ENCODE measurements around the gene FAM200C. TPM values are rescaled to one million over a fixed set of nuclear protein-coding genes. Genes with fewer than 3 reads are reported as not detected.

The FAM200C gene
- total and polyA plus RNA-seq, 2 of the 13 experiments (the other 11 are each of a cell fraction or from before 2014, with no cell fraction given): 3.2 to 4.7 TPM

GRCh38 chr5:160418561-160419457 is 19.0 kb upstream of the FAM200C start, which contains the start of gene SLU7 (continued):
- TF ChIP-seq KMT2B (CRISPR knock-in tag; IDR thresholded peaks at IDR 0.05): peak; percentile 91
- TF ChIP-seq DNMT1 (CRISPR knock-in tag; IDR thresholded peaks at IDR 0.05): no peak
- TF ChIP-seq, protein P1, sequence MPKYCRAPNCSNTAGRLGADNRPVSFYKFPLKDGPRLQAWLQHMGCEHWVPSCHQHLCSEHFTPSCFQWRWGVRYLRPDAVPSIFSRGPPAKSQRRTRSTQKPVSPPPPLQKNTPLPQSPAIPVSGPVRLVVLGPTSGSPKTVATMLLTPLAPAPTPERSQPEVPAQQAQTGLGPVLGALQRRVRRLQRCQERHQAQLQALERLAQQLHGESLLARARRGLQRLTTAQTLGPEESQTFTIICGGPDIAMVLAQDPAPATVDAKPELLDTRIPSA (CRISPR knock-in tag; IDR thresholded peaks at IDR 0.05; ENCODE audit: borderline replicate concordance): no peak
- TF ChIP-seq ZNF10 (CRISPR knock-in tag; IDR thresholded peaks at IDR 0.05; ENCODE audit: borderline replicate concordance, low read depth): no peak
- TF ChIP-seq ZNF253 (CRISPR knock-in tag; IDR thresholded peaks at IDR 0.05; ENCODE audit: borderline replicate concordance): no peak
- TF ChIP-seq TEAD3 (CRISPR knock-in tag; optimal IDR thresholded peaks at IDR 0.05; ENCODE audit: borderline replicate concordance): peak; percentile 32
- no peak for TF ChIP-seq NFIB (CRISPR knock-in tag; IDR thresholded peaks at IDR 0.05; ENCODE audit: borderline replicate concordance)
- no peak for TF ChIP-seq HNRNPH1 (optimal IDR thresholded peaks at IDR 0.05; ENCODE audit: low read depth, low read length)
- TF ChIP-seq FOXA3 (CRISPR knock-in tag; IDR thresholded peaks at IDR 0.05): peak; percentile 33; the same call in 1 of the 2 replicates
- TF ChIP-seq PAX8 (CRISPR knock-in tag; IDR thresholded peaks at IDR 0.05; ENCODE audit: borderline replicate concordance): no peak
- no peak for TF ChIP-seq EEA1 (CRISPR knock-in tag; IDR thresholded peaks at IDR 0.05; ENCODE audit: borderline replicate concordance)
- TF ChIP-seq YEATS2 (CRISPR knock-in tag; IDR thresholded peaks at IDR 0.05; ENCODE audit: borderline replicate concordance): peak; percentile 93
- TF ChIP-seq, protein P2, sequence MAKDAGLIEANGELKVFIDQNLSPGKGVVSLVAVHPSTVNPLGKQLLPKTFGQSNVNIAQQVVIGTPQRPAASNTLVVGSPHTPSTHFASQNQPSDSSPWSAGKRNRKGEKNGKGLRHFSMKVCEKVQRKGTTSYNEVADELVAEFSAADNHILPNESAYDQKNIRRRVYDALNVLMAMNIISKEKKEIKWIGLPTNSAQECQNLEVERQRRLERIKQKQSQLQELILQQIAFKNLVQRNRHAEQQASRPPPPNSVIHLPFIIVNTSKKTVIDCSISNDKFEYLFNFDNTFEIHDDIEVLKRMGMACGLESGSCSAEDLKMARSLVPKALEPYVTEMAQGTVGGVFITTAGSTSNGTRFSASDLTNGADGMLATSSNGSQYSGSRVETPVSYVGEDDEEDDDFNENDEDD (CRISPR knock-in tag; IDR thresholded peaks at IDR 0.05; ENCODE audit: borderline replicate concordance): no peak
- no peak for TF ChIP-seq ZSCAN30 (CRISPR knock-in tag; IDR thresholded peaks at IDR 0.05)
- TF ChIP-seq EP300 (IDR thresholded peaks at IDR 0.05; ENCODE audit: low read depth in 2 of 2, low read length in 2 of 2): no peak
- TF ChIP-seq EP300 (CRISPR knock-in tag; IDR thresholded peaks at IDR 0.05; ENCODE audit: borderline replicate concordance): no peak
- no peak for TF ChIP-seq ZNF24 (IDR thresholded peaks at IDR 0.05)
- TF ChIP-seq RFX3 (CRISPR knock-in tag; IDR thresholded peaks at IDR 0.05): no peak
- TF ChIP-seq HBP1 (CRISPR knock-in tag; IDR thresholded peaks at IDR 0.05; ENCODE audit: low read depth): no peak
- TF ChIP-seq NRL (CRISPR knock-in tag; IDR thresholded peaks at IDR 0.05; ENCODE audit: borderline replicate concordance): peak; percentile 80
- TF ChIP-seq, protein P3, sequence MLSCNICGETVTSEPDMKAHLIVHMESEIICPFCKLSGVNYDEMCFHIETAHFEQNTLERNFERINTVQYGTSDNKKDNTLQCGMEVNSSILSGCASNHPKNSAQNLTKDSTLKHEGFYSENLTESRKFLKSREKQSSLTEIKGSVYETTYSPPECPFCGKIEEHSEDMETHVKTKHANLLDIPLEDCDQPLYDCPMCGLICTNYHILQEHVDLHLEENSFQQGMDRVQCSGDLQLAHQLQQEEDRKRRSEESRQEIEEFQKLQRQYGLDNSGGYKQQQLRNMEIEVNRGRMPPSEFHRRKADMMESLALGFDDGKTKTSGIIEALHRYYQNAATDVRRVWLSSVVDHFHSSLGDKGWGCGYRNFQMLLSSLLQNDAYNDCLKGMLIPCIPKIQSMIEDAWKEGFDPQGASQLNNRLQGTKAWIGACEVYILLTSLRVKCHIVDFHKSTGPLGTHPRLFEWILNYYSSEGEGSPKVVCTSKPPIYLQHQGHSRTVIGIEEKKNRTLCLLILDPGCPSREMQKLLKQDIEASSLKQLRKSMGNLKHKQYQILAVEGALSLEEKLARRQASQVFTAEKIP (CRISPR knock-in tag; IDR thresholded peaks at IDR 0.05; ENCODE audit: borderline replicate concordance): no peak
- no peak for TF ChIP-seq ESRRA (CRISPR knock-in tag; IDR thresholded peaks at IDR 0.05; ENCODE audit: low read depth)
- no peak for TF ChIP-seq ZNF205 (CRISPR knock-in tag; IDR thresholded peaks at IDR 0.05)
- TF ChIP-seq ZNF34 (CRISPR knock-in tag; IDR thresholded peaks at IDR 0.05; ENCODE audit: borderline replicate concordance): no peak

Measured in HepG2 (cell line).